ENCODE measurements around the gene MRPS26.
"Not testable (repeated sequence)": the region's sequence is repeated elsewhere in the genome, so short reads cannot be mapped to it uniquely, and the experiment has no call there.

The MRPS26 gene

GRCh38 chr20:3021777-3022176, 24.1 kb upstream of the MRPS26 start:
- TF ChIP-seq, protein P1, sequence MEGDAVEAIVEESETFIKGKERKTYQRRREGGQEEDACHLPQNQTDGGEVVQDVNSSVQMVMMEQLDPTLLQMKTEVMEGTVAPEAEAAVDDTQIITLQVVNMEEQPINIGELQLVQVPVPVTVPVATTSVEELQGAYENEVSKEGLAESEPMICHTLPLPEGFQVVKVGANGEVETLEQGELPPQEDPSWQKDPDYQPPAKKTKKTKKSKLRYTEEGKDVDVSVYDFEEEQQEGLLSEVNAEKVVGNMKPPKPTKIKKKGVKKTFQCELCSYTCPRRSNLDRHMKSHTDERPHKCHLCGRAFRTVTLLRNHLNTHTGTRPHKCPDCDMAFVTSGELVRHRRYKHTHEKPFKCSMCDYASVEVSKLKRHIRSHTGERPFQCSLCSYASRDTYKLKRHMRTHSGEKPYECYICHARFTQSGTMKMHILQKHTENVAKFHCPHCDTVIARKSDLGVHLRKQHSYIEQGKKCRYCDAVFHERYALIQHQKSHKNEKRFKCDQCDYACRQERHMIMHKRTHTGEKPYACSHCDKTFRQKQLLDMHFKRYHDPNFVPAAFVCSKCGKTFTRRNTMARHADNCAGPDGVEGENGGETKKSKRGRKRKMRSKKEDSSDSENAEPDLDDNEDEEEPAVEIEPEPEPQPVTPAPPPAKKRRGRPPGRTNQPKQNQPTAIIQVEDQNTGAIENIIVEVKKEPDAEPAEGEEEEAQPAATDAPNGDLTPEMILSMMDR (IDR thresholded peaks at IDR 0.05; ENCODE audit: unreplicated experiment in 3 of 3): no peak
- no peak overlapping the region for H3K27ac Mint-ChIP-seq
- H3K4me3 Mint-ChIP-seq: no peak overlapping the region
- H3K36me3 Mint-ChIP-seq (ENCODE audit: low read depth): peaks cover 77% of the 10 kb centered on the region
- H3K9me3 Mint-ChIP-seq: peaks cover 8% of the 10 kb centered on the region
- H3K4me1 Mint-ChIP-seq: no peaks in the 10 kb centered on the region
- no peaks in the 10 kb centered on the region for H3K27me3 Mint-ChIP-seq (ENCODE audit: low read depth)

DNA sequence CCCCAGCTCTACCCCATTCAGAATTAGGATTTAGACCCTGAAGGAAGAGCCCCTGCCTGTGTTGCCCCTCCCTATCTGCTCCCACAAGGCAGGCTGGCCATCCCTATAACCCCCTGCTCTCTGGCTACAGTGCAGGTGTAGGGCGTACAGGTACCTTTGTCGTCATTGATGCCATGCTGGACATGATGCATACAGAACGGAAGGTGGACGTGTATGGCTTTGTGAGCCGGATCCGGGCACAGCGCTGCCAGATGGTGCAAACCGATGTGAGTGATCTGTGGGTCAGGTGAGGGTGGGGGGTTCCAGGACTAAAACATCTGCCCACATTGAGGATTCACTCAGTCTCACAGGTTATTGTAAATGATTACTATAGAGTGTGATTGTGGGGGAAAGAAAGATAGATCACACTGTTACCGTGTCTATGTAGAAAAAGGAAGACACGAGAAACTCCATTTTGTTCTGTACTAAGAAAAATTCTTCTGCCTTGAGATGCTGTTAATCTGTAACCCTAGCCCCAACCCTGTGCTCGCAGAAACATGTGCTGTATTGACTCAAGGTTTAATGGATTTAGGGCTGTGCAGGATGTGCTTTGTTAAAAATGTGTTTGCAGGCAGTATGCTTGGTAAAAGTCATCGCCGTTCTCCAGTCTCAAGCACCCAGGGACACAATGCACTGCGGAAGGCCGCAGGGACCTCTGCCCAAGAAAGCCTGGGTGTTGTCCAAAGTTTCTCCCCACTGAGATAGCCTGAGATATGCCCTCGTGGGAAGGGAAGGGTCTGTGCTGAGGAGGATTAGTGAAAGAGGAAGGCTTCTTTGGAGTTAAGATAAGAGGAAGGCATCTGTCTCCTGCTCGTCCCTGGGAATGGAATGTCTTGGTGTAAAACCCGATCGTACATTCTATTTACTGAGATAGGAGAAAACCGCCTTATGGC, 23.0 kb upstream of the MRPS26 start:
- Mint-ChIP-seq H3K27ac (peak overlapping the region; percentile 62 to 91 (median 77)), H3K36me3 (ENCODE audit: low read depth) (peaks cover 75% of the 10 kb centered on the region)
- H3K4me3 Mint-ChIP-seq; H3K9me3 Mint-ChIP-seq; H3K4me1 Mint-ChIP-seq; H3K27me3 Mint-ChIP-seq (ENCODE audit: low read depth): not testable (repeated sequence)

DNA sequence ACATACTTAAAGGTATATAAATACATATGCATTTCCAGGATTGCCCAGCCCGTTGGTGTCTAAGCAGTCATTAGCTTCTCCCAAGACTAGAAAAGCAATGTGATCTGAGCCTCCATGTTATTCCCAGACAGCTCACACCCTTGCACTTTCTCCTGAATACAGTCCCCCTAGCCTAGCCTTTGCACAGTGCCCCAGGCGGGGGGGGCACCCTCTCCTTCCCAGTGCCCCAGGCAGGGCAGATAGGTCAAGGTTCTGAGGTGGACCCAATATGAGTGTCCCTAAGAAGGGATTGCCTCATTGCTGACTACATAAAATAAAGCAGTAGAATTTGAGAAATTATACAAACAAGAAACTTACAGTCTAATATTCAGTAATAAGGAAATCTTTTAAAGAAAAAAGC, 17.9 kb upstream of the MRPS26 start:
- no peak overlapping the region for H3K27ac Mint-ChIP-seq
- peaks cover 48% of the 10 kb centered on the region for H3K36me3 Mint-ChIP-seq (ENCODE audit: low read depth)
- H3K27me3 Mint-ChIP-seq (ENCODE audit: low read depth): no peaks in the 10 kb centered on the region
- no peaks in the 10 kb centered on the region for H3K4me1 Mint-ChIP-seq
- no peaks in the 10 kb centered on the region for H3K9me3 Mint-ChIP-seq
- TF ChIP-seq, protein P1 (IDR thresholded peaks at IDR 0.05; ENCODE audit: unreplicated experiment in 3 of 3): no peak
- no peak overlapping the region for H3K4me3 Mint-ChIP-seq

DNA sequence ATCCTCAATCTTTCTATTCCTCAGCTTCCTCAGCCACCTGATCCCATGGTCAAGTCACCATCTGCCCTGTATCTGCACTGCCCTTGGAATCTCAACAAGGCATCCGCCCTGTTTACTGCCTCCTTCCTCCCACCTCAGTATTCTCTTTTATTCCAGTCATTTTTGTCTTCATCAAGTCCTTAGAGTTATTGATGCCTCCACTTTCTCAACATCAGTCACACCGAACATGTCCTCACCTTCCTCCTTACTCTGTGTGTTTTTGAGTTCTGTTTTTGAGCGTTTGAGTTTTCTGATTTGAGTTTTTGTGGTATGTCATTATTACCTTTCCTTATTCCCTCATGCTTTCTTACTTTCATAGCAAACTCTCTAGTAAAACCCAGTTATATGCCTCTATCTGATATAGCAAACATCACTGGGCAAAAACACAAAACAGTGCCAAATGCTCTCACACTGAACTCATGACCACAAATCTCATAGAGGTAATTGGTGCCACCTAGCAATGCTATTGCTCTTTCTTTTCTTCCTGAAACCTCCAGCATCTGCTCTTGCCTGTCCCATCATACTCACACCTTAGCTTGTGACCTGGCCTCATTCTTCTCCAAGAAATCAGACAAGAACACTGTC, 14.2 kb upstream of the MRPS26 start:
- Mint-ChIP-seq H3K27ac (no peak overlapping the region), H3K36me3 (ENCODE audit: low read depth) (peaks cover 47% of the 10 kb centered on the region), H3K4me1 (no peaks in the 10 kb centered on the region), H3K9me3 (no peaks in the 10 kb centered on the region), H3K27me3 (ENCODE audit: low read depth) (no peaks in the 10 kb centered on the region), H3K4me3 (no peak overlapping the region)
- TF ChIP-seq, protein P1 (IDR thresholded peaks at IDR 0.05; ENCODE audit: unreplicated experiment in 3 of 3): no peak

DNA sequence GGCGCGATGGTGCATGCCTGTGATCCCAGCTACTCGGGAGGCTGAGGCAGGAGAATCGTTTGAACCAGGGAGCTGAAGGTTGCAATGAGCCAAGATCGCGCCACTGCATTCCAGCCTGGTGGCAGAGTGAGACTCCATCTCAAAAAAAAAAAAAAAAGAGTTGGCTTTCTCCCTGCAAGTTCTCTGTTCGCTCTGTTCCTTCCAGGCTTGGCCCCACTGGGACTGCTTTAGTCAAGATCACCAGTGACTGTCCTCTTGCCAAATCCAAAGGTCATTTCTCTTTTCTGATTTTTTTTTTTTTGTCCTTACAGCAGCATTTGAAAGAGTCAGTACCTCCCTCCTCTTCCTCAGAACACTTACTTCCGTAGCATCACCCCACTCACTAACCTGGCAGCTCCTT, 13.2 kb upstream of the MRPS26 start:
- no peaks in the 10 kb centered on the region for H3K27me3 Mint-ChIP-seq (ENCODE audit: low read depth)
- H3K36me3 Mint-ChIP-seq (ENCODE audit: low read depth): peaks cover 39% of the 10 kb centered on the region
- TF ChIP-seq, protein P1 (IDR thresholded peaks at IDR 0.05; ENCODE audit: unreplicated experiment in 3 of 3): no peak
- H3K9me3 Mint-ChIP-seq: no peaks in the 10 kb centered on the region
- H3K27ac Mint-ChIP-seq: no peak overlapping the region
- no peak overlapping the region for H3K4me3 Mint-ChIP-seq
- H3K4me1 Mint-ChIP-seq: no peaks in the 10 kb centered on the region

GRCh38 chr20:3037654-3038053, 8.2 kb upstream of the MRPS26 start:
- Mint-ChIP-seq H3K27ac (no peak overlapping the region), H3K27me3 (ENCODE audit: low read depth) (no peaks in the 10 kb centered on the region), H3K4me3 (no peak overlapping the region), H3K9me3 (no peaks in the 10 kb centered on the region), H3K36me3 (ENCODE audit: low read depth) (peaks cover 51% of the 10 kb centered on the region), H3K4me1 (peaks cover 14% of the 10 kb centered on the region)
- TF ChIP-seq, protein P1 (IDR thresholded peaks at IDR 0.05; ENCODE audit: unreplicated experiment in 3 of 3): no peak

All from nephron (organoid).